ENCODE data around the gene SYN1.
A peak's percentile ranks its signal among the peaks of the same experiment; 100 is the strongest.
"Not testable (repeated sequence)": the region's sequence is repeated elsewhere in the genome, so short reads cannot be mapped to it uniquely, and the experiment has no call there.

Gene SYN1

DNA sequence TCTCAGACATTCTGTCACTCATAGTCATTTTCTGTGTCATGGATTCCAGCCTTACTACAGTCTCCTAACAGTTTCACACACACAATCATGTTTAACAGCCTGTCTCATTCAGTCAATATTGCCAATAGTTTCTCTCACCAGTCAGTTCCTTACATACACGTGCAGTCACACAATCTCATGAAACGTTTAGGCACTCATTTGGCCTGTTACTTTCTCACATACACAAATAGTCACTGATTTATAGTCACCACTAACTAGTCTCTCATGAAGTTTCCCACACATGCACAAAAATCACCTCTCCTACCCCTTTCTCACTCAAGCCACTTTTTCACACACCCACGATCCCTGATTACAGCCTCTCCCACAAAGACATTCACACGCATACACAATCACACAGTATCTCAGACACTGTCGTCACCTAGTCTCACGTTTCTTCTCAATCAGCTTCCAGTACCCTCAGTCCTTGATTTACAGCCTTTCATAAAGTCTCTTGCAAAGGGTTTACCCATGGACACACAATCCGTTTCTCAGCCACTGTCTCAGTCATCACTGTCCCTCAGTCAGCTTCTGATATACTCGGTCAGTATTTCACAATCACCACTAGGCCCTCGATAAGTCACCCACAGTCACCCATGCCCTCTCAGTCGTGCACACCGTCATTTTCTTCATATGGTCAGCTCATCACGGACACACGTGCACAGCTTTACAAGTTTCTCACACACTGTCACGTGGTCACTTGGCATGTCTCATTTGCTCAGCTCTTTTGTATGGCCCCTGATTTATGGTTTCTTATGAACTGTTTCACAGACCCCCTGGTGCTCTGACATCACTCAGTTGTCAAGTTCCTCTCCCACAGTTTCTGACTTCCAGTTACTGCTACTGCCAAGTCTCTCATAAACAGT is 14.3 kb upstream of the SYN1 start:
- DNase-seq (ENCODE audit: low read depth) = no peak

- no peak for DNase-seq (ENCODE audit: low read depth)
These were observed 13.0 kb upstream of the SYN1 start for GRCh38 chrX:47632666-47633065.

DNA sequence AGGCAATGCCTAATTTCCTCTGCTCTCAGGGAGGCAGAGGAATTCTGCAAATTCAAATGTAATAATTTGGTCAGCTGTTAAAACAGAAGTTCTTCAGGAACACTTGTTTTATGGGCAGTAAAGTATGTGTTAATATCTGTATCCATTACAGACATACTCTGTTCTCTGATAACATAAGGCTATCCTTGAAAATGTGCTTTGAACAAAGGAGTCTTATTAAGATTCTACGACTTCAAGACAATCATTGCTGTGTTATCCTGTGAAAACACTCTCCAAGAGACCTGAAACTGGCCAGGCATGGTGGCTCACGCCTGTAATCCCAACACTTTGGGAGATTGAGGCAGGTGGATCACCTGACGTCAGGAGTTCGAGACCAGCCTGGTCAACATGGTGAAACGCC is 12.0 kb upstream of the SYN1 start:
- no peak for DNase-seq (ENCODE audit: low read depth)

DNA sequence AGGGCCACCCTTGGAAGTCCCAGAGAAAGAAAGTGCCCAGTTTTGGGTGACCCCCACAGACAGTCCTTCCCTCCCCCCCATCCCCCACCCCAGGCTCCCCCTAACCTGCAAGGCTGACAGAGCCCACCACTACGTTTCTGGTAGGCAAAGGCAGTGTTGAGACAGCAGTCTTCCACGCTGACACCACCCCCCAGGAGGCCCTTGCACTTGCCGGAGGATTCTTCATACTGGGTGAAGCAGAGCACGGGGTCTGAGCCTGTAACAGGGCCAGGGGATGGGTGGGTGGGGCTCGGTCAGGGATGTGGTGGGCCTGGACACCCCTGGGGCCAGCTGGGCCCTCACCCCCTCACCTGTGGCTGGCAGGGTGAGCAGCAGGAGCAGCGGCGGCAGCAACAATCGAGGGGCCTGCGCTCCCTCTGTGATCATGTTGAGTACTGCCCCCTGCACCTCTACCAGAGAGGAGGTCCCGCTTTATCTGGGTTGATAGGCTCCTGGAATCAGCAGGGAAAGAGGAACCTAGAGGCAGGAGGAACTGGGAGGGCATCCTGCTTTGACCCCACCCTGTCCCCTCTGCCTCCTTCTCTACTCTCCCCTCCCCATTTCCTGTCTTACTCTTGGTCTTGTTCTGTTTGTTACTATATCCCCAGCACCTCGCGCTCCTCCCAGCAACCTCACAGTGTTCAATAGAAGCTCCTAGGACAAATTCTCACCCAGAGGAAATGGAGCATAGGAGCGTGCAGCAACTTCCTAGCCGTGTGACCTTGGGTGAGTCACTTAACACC is 10.0 kb upstream of the SYN1 start, which contains the start of gene CFP:
TSS of gene CFP (minus strand) at position 512 of the 782 bp plus-strand sequence. CDS start at position 426, 86 bp downstream.
- no peak for DNase-seq (ENCODE audit: low read depth)

GRCh38 chrX:47628982-47629381 is 9.3 kb upstream of the SYN1 start:
- no peak for DNase-seq (ENCODE audit: low read depth)

GRCh38 chrX:47625365-47625764 is 5.7 kb upstream of the SYN1 start:
- DNase-seq (ENCODE audit: low read depth) = no peak

DNA sequence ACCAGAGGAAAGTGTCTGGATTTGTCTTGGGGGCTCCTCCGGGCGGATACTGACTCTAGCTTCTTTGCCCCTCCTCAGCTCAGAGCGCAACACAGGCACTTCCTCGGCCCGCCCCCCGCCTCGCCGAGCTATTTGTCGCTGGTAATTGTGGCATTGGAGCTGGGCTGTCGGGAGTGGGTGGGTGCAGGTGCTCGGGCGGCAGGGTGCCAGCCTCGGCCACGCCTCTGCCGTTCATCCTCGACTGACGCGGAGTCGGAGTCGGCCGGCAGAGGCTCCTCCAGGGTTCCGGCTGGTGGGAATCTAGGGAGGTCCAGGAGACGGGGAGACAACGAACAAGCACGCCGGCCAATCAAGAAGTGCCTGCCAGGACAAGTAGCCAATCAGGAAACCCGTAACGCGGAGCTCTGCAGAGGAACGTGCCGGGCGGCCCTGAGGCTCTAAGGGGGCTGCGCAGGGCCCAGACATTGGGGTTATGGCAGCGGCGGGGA is 3.9 kb upstream of the SYN1 start:
- DNase-seq (ENCODE audit: low read depth) = peak; percentile 10

- no peak for DNase-seq (ENCODE audit: low read depth)
These were observed 2.2 kb upstream of the SYN1 start for GRCh38 chrX:47621851-47622250.

DNA sequence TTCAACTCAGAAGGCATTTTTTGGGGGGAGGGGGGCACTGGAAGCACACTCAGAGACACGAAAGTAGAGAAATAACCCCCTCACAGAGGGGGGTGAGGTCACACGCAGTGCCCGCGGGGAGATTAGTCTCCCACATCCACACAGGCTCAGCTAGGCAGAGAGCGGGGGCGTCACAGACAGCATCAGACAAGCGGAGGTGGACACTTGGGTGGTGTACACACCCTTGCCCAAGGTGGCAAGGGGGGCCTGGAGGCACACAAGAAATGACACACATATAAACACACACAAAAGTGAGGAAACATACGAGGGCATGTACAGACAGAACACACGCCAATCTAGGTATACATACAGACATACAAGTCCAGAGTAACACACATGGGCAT is 637 bp upstream of the SYN1 start:
- DNase-seq (ENCODE audit: low read depth) = no peak

DNA sequence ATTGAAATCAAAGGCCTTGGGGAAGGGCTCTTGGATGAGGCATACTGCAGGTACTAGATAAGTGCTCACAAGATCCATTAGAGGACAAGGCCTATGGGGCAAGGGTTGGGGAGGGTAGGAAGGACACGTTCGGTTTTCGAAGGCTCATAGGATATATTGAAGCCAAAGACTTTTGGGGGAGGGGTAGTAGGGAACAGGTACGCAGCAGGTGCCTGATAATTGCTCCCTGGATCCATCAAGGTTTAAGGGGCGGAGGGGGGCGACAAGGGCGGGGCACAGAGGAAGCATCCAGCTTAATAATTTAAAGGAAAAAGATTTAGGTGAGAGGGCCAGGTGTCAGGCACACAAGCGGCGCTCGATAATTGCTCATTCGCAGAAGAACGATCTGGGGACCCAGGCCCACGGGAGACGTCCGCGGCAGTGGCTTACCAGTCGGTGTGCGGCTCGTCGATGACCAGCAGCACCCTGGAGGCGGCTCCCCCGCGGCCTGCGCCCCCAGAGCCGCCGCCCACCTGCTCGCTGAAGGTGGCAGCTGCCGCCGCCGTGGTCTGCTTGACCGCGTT is 653 bp downstream of the SYN1 start:
- no peak for DNase-seq (ENCODE audit: low read depth)

GRCh38 chrX:47614618-47615017 is 5.0 kb downstream of the SYN1 start:
- DNase-seq (ENCODE audit: low read depth) = no peak

DNA sequence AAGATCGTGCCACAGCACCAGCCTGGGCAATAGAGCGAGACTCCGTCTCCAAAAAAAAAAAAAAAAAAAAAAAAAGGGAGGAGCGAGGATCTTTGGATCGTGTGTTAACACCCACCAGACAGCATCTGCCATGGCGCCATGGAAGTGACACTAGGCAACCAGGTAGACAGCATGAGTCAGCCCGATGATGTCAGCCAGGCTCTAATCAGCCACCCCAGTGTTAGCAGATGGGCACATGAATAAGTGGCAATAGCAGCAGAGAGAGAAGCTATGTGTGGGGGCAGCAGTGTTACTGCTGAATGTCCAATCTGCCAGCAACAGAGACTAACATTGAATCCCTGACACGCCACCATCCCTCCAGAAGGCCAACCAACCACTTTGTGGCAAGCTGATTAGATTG is 6.6 kb downstream of the SYN1 start:
- DNase-seq (ENCODE audit: low read depth) = no peak

GRCh38 chrX:47612418-47612817 is 7.2 kb downstream of the SYN1 start:
- DNase-seq (ENCODE audit: low read depth) = no peak

- DNase-seq (ENCODE audit: low read depth) = no peak
These were observed 7.7 kb downstream of the SYN1 start for GRCh38 chrX:47611926-47612325.

- DNase-seq (ENCODE audit: low read depth) = no peak
These were observed 8.2 kb downstream of the SYN1 start for GRCh38 chrX:47611489-47611888.

GRCh38 chrX:47610511-47610910 is 9.1 kb downstream of the SYN1 start:
- no peak for DNase-seq (ENCODE audit: low read depth)

GRCh38 chrX:47608130-47608810 is 11.4 kb downstream of the SYN1 start:
- DNase-seq (ENCODE audit: low read depth) = no peak

DNA sequence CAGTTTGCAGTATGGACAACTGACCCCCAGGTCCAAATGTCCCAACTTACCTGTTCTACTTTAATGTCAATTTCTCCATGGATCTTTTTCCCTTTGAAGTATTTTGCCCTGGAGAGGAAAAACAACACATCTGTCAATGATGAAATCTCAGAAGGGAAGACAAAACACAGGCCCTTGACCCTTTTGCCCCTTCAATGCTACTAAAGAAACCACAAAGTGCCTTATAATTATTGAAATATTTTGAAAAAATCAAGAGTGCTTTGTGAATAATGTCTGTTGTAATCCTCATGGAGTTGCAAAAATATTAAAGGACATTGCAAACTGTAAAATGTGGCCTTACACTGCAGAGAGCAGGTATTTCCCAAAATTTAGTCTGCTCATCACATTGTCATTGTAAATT is 12.6 kb downstream of the SYN1 start:
- no peak for DNase-seq (ENCODE audit: low read depth)

- DNase-seq (ENCODE audit: low read depth) = no peak
These were observed 14.6 kb downstream of the SYN1 start for GRCh38 chrX:47605024-47605423.

DNA sequence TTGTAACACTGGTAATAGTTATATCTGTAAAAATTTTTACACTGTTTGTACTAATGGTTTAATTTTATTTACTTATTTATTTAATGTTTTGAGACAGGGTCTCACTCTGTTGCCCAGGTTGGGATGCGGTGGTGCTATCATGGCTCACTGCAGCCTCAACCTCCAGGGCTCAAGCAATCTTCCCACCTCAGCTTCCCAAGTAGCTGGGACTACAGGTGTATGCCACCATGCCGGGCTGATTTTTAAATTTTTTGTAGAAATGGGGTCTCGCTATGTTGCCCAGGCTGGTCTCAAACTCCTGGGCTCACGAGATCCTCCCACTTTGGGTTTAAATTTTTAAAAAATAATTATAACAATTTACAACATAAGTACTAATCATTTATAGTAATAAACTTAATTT is 16.5 kb downstream of the SYN1 start:
- not testable (repeated sequence) for DNase-seq (ENCODE audit: low read depth)

- DNase-seq (ENCODE audit: low read depth) = no peak
These were observed 22.4 kb downstream of the SYN1 start for GRCh38 chrX:47597222-47597621.

DNA sequence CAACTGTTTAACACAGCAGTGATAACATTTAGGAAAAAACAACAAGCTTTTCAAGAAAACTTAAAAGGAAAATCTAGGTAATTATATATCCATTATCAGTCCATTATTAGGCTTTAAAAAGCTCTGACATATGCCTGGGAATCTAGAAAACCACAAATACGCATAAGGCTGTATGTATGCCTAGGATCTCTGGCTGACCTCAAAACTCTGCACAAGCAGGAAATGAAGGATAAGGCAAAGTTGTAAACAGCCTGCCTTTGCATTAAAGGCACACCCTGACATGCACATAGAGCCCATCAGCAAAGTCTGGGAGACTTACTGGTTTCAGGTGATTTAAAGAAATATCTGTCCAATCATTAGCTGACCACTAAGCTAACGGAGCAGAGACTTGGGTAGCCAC is 23.4 kb downstream of the SYN1 start:
- DNase-seq (ENCODE audit: low read depth) = no peak
